NCI-H2171 treated with DMSO at 0.1 percent for 48 hours (cell line): ENCODE results near the gene RDM1.
"Not testable (repeated sequence)": the region's sequence is repeated elsewhere in the genome, so short reads cannot be mapped to it uniquely, and the experiment has no call there.

Experiments
- DNase-seq: peaks from one replicate; lab custom pipeline; 2025; lab: John Stamatoyannopoulos, UW

RDM1 gene

GRCh38 chr17:35898283-35899070 lies 32.1 kb downstream of the RDM1 start:
- DNase-seq = no peak

GRCh38 chr17:35897772-35898171 lies 32.8 kb downstream of the RDM1 start:
- DNase-seq = not testable (repeated sequence)

- no peak for DNase-seq
Measured at GRCh38 chr17:35895636-35896587, 34.7 kb downstream of the RDM1 start.

GRCh38 chr17:35894206-35894605 lies 36.4 kb downstream of the RDM1 start:
- no peak for DNase-seq

GRCh38 chr17:35893751-35894150 lies 36.8 kb downstream of the RDM1 start:
- DNase-seq = no peak

- no peak for DNase-seq
Measured at GRCh38 chr17:35892091-35893035, 38.2 kb downstream of the RDM1 start.

GRCh38 chr17:35891269-35891668 lies 39.3 kb downstream of the RDM1 start:
- DNase-seq = no peak

GRCh38 chr17:35890774-35891155 lies 39.8 kb downstream of the RDM1 start:
- DNase-seq = peak; percentile 43

GRCh38 chr17:35889818-35890773 lies 40.5 kb downstream of the RDM1 start:
- DNase-seq = peak; percentile 88

- no peak for DNase-seq
Measured at GRCh38 chr17:35889241-35889640, 41.3 kb downstream of the RDM1 start.

- no peak for DNase-seq
Measured at GRCh38 chr17:35879773-35880654, 50.6 kb downstream of the RDM1 start, which contains the start of gene CCL5. TSS of gene CCL5 (minus strand) at chr17:35880360.

GRCh38 chr17:35878361-35878760 lies 52.2 kb downstream of the RDM1 start:
- no peak for DNase-seq

- no peak for DNase-seq
Measured at GRCh38 chr17:35877345-35878029, 53.1 kb downstream of the RDM1 start.

- DNase-seq = no peak
Measured at GRCh38 chr17:35876534-35876933, 54.0 kb downstream of the RDM1 start.

GRCh38 chr17:35875800-35876139 lies 54.8 kb downstream of the RDM1 start:
- no peak for DNase-seq

- DNase-seq = no peak
Measured at GRCh38 chr17:35875072-35875799, 55.3 kb downstream of the RDM1 start.

- DNase-seq = no peak
Measured at GRCh38 chr17:35872196-35872980, 58.2 kb downstream of the RDM1 start.
